ENCODE measurements around the gene RAD51D. TPM values are rescaled to one million over a fixed set of nuclear protein-coding genes. Genes with fewer than 3 reads are reported as not detected.
A peak's percentile ranks its signal among the peaks of the same experiment; 100 is the strongest.

RAD51D gene
- polyA plus RNA-seq, 2 of the 4 experiments (the other 2 are of a cell fraction): 18.4 to 23.8 TPM

- no peak overlapping the region for H3K4me2 ChIP-seq
- no peaks in the 10 kb centered on the region for H3K9me3 ChIP-seq
- WGBS (ENCODE audit: missing lambda C conversion rate): 97% methylated on average over 2 of the region's 2 CpGs
- H3K4me1 ChIP-seq: peaks cover 64% of the 10 kb centered on the region
- ChIA-PET CTCF (interaction anchor here (0.8 to 1.3 kb wide), 3 partner anchors 10 to 33 kb away, joined by 4 to 6 read pairs (median 4); no protein-coding TSS in a partner anchor), POLR2A (no interaction called here)
- no peak overlapping the region for H3K27ac ChIP-seq
- ATAC-seq (no peak), FAIRE-seq (no peak), DNase-seq (ENCODE audit: low read depth in 1 of 2, low spot score in 1 of 2) (no peak)
- no peak overlapping the region for H3K4me3 ChIP-seq
- TF ChIP-seq HOXB13 (CRISPR knock-in tag; IDR thresholded peaks at IDR 0.05; ENCODE audit: low read depth) (no peak), HOXA7 (CRISPR knock-in tag; IDR thresholded peaks at IDR 0.05) (no peak)
These were observed 69.5 kb downstream of the RAD51D start for GRCh38 chr17:35050170-35050569.

- Histone ChIP-seq H3K4me2 (no peak overlapping the region), H3K4me3 (no peak overlapping the region), H3K27ac (no peak overlapping the region), H3K4me1 (peaks cover 67% of the 10 kb centered on the region), H3K9me3 (no peaks in the 10 kb centered on the region)
- TF ChIP-seq KDM5A (IDR thresholded peaks at IDR 0.05): no peak
- TF ChIP-seq MAFK (IDR thresholded peaks at IDR 0.05; ENCODE audit: partially characterized antibody): peak; percentile 49
- no peak for TF ChIP-seq FOXS1 (CRISPR knock-in tag; IDR thresholded peaks at IDR 0.05)
- FAIRE-seq: no peak
- no peak for ATAC-seq
- WGBS (ENCODE audit: missing lambda C conversion rate): 89% methylated on average over 3 of the region's 3 CpGs
- ChIA-PET CTCF (interaction anchor here (0.8 to 3.1 kb wide), 3 partner anchors 11 to 71 kb away, joined by 3 to 11 read pairs (median 3); no protein-coding TSS in a partner anchor), POLR2A (no interaction called here)
- no peak for DNase-seq (ENCODE audit: low read depth in 1 of 2, low spot score in 1 of 2)
These were observed 70.8 kb downstream of the RAD51D start for GRCh38 chr17:35048685-35049379.

GRCh38 chr17:35046740-35047283 lies 72.8 kb downstream of the RAD51D start:
- ChIA-PET POLR2A (no interaction called here), CTCF (interaction anchor here (0.7 to 3.1 kb wide), 7 partner anchors 12 to 72 kb away, joined by 3 to 11 read pairs (median 4); no protein-coding TSS in a partner anchor)
- ATAC-seq (peak; percentile 49 to 61; a peak in 4 of 6 replicates), DNase-seq (ENCODE audit: low read depth in 1 of 2, low spot score in 1 of 2) (no peak), FAIRE-seq (no peak)
- no peaks in the 10 kb centered on the region for H3K9me3 ChIP-seq
- H3K27ac ChIP-seq: peak overlapping the region; percentile 17 to 51; a peak in 5 of 6 replicates
- peak overlapping the region; percentile 59 for H3K4me2 ChIP-seq
- 24% methylated on average over 5 of the region's 5 CpGs for WGBS (ENCODE audit: missing lambda C conversion rate)
- TF ChIP-seq GATA3 (IDR thresholded peaks at IDR 0.05; ENCODE audit: borderline replicate concordance) (0 out of 2 replicates have a peak, but pooled peaks have one; percentile 24), MAZ (IDR thresholded peaks at IDR 0.05; ENCODE audit: borderline replicate concordance, low read depth, low read length) (no peak), TFCP2L1 (CRISPR knock-in tag; IDR thresholded peaks at IDR 0.05) (no peak), RCOR1 (IDR thresholded peaks at IDR 0.05; ENCODE audit: low read depth, low read length) (no peak), RNF2 (IDR thresholded peaks at IDR 0.05; ENCODE audit: borderline replicate concordance, low read depth) (no peak), ELK1 (IDR thresholded peaks at IDR 0.05; ENCODE audit: low read depth, low read length) (no peak), REST (IDR thresholded peaks at IDR 0.05) (no peak)
- TF ChIP-seq, protein P1, sequence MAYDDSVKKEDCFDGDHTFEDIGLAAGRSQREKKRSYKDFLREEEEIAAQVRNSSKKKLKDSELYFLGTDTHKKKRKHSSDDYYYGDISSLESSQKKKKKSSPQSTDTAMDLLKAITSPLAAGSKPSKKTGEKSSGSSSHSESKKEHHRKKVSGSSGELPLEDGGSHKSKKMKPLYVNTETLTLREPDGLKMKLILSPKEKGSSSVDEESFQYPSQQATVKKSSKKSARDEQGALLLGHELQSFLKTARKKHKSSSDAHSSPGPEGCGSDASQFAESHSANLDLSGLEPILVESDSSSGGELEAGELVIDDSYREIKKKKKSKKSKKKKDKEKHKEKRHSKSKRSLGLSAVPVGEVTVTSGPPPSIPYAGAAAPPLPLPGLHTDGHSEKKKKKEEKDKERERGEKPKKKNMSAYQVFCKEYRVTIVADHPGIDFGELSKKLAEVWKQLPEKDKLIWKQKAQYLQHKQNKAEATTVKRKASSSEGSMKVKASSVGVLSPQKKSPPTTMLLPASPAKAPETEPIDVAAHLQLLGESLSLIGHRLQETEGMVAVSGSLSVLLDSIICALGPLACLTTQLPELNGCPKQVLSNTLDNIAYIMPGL (CRISPR knock-in tag; IDR thresholded peaks at IDR 0.05; ENCODE audit: borderline replicate concordance): no peak
- TF ChIP-seq, protein P2, sequence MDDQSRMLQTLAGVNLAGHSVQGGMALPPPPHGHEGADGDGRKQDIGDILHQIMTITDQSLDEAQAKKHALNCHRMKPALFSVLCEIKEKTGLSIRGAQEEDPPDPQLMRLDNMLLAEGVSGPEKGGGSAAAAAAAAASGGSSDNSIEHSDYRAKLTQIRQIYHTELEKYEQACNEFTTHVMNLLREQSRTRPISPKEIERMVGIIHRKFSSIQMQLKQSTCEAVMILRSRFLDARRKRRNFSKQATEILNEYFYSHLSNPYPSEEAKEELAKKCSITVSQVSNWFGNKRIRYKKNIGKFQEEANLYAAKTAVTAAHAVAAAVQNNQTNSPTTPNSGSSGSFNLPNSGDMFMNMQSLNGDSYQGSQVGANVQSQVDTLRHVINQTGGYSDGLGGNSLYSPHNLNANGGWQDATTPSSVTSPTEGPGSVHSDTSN (IDR thresholded peaks at IDR 0.05): no peak
- no peak overlapping the region for H3K4me3 ChIP-seq
- peaks cover 59% of the 10 kb centered on the region for H3K4me1 ChIP-seq
